ENCODE data around the gene AFG1L. TPM values are rescaled to one million over a fixed set of nuclear protein-coding genes. Genes with fewer than 3 reads are reported as not detected.

Gene AFG1L
- polyA plus RNA-seq, 1 of the 3 experiments (the other 2 are of a cell fraction), result 0.71 TPM

GRCh38 chr6:108559097-108559883, 264.4 kb downstream of the AFG1L start:
- H3K36me3 ChIP-seq (replicated peaks in 1 of 2; ENCODE audit: control insufficient read depth in 1 of 2, insufficient read depth in 2 of 2, low read length in 1 of 2), result peaks cover 0 to 3% of the 10 kb centered on the region in 2 experiments
- TF ChIP-seq RAD21 (IDR thresholded peaks at IDR 0.05; ENCODE audit: low read length) (peak; percentile 7; the same call in 1 of the 2 replicates), FOXM1 (IDR thresholded peaks at IDR 0.05; ENCODE audit: low read depth) (no peak), JUND (IDR thresholded peaks at IDR 0.05) (no peak), PBX3 (IDR thresholded peaks at IDR 0.05) (peak; percentile 71), TEAD4 (IDR thresholded peaks at IDR 0.05; ENCODE audit: borderline replicate concordance, insufficient read depth) (no peak), USF2 (IDR thresholded peaks at IDR 0.05; ENCODE audit: borderline replicate concordance, low read depth, low read length) (no peak), CHD2 (IDR thresholded peaks at IDR 0.05; ENCODE audit: low read length, partially characterized antibody) (peak; percentile 20), GATA2 (CRISPR knock-in tag; IDR thresholded peaks at IDR 0.05) (no peak), ELF1 (IDR thresholded peaks at IDR 0.05) (no peak), MAX (IDR thresholded peaks at IDR 0.05; ENCODE audit: low read depth) (no peak; the same call in 1 of the 2 replicates), NRF1 (IDR thresholded peaks at IDR 0.05; ENCODE audit: low read depth, low read length) (peak; percentile 72), SIN3A (IDR thresholded peaks at IDR 0.05; ENCODE audit: borderline replicate concordance, low read depth, low read length) (peak; percentile 29; the same call in 1 of the 2 replicates), ZBTB33 (IDR thresholded peaks at IDR 0.05; ENCODE audit: borderline replicate concordance, low read depth) (no peak), CTCF (IDR thresholded peaks at IDR 0.05) (no peak), MEF2A (IDR thresholded peaks at IDR 0.05; ENCODE audit: borderline replicate concordance, low read depth) (no peak), TAF1 (IDR thresholded peaks at IDR 0.05; ENCODE audit: borderline replicate concordance, low read depth, low read length) (no peak; the same call in 1 of the 2 replicates), IRF3 (IDR thresholded peaks at IDR 0.05; ENCODE audit: low read depth, low read length) (no peak), NFIC (IDR thresholded peaks at IDR 0.05; ENCODE audit: borderline replicate concordance) (0 out of 2 replicates have a peak, but pooled peaks have one; percentile 5), FOXJ3 (CRISPR knock-in tag; IDR thresholded peaks at IDR 0.05) (no peak), USF1 (IDR thresholded peaks at IDR 0.05; ENCODE audit: borderline replicate concordance, low read depth) (no peak), RFX5 (IDR thresholded peaks at IDR 0.05; ENCODE audit: low read length) (no peak), TCF12 (IDR thresholded peaks at IDR 0.05) (no peak)
- H3K27me3 ChIP-seq (ENCODE audit: insufficient read depth), result no peaks in the 10 kb centered on the region
- H3F3A ChIP-seq (replicated peaks; ENCODE audit: insufficient read depth), result peaks cover 16% of the 10 kb centered on the region
- peak overlapping the region; percentile 96 to 97 for H3K27ac ChIP-seq (ENCODE audit: low read depth in 2 of 2, low read length in 1 of 2)
- ChIA-PET CTCF (interaction anchor here (0.8 to 7.1 kb wide), 14 partner anchors 16 to 514 kb away, joined by 3 to 52 read pairs (median 4); no protein-coding TSS in a partner anchor), POLR2A (interaction anchor here (0.7 to 4.8 kb wide), 6 partner anchors 70 to 289 kb away, joined by 3 to 69 read pairs (median 4); partner anchors contain the start of gene ARMC2)
- peak overlapping the region; percentile 91 to 96 for H3K4me3 ChIP-seq (ENCODE audit: low read depth in 2 of 2, low read length in 1 of 2)
- no peaks in the 10 kb centered on the region for H3K9me2 ChIP-seq
- 0 out of 2 replicates have a peak, but pooled peaks cover 3% of the 10 kb centered on the region for H3K9me3 ChIP-seq
- DNase-seq, result peak; percentile 85
- under 1% methylated on average over 38 of the region's 84 CpGs for WGBS (ENCODE audit: low lambda C conversion rate)
- peak overlapping the region; percentile 94 for H3K9ac ChIP-seq
- peak overlapping the region; percentile 90 for H2AFZ ChIP-seq (ENCODE audit: low read depth)
- peaks cover 25% of the 10 kb centered on the region for H3K79me2 ChIP-seq (ENCODE audit: insufficient read depth)
- H4K20me1 ChIP-seq (ENCODE audit: insufficient read depth), result peaks cover 20% of the 10 kb centered on the region; the same call in 1 of the 2 replicates
- H3K4me1 ChIP-seq (ENCODE audit: control insufficient read depth in 1 of 2, insufficient read depth in 2 of 2, low read depth in 1 of 2, low read length in 1 of 2), result peaks cover under 1 to 20% of the 10 kb centered on the region in 2 experiments; a peak in 2 of 4 replicates
- H3K4me2 ChIP-seq, result peak overlapping the region; percentile 99

Measured in SK-N-SH (cell line).